ENCODE results near the gene LOXHD1. TPM values are rescaled to one million over a fixed set of nuclear protein-coding genes. Genes with fewer than 3 reads are reported as not detected.
A peak's percentile ranks its signal among the peaks of the same experiment; 100 is the strongest.

Gene LOXHD1
- total RNA-seq, 1 experiment from 2014 or later: 0.35 TPM

DNA sequence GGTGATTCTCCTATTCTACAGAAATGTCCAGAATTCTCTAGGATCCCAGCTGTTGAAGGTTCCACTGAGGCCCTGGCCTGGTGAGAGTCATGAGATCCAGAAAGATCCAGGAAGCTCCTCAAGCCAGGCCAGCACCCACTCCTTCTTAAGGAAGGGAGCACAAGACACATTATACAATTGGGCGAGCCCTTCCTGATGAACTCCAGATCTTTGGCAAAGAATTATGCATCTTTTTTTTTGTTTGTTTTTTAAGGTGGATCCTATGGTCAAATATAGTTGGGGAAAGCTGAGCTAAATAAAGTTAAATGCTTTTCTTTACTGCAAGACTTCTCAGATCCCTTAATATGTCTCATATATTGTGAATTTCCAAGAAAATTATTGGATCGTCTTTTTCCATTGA is 37.0 kb upstream of the LOXHD1 start (continued):
- TF ChIP-seq ZNF121 (CRISPR knock-in tag; IDR thresholded peaks at IDR 0.05): no peak
- TF ChIP-seq, protein P1, sequence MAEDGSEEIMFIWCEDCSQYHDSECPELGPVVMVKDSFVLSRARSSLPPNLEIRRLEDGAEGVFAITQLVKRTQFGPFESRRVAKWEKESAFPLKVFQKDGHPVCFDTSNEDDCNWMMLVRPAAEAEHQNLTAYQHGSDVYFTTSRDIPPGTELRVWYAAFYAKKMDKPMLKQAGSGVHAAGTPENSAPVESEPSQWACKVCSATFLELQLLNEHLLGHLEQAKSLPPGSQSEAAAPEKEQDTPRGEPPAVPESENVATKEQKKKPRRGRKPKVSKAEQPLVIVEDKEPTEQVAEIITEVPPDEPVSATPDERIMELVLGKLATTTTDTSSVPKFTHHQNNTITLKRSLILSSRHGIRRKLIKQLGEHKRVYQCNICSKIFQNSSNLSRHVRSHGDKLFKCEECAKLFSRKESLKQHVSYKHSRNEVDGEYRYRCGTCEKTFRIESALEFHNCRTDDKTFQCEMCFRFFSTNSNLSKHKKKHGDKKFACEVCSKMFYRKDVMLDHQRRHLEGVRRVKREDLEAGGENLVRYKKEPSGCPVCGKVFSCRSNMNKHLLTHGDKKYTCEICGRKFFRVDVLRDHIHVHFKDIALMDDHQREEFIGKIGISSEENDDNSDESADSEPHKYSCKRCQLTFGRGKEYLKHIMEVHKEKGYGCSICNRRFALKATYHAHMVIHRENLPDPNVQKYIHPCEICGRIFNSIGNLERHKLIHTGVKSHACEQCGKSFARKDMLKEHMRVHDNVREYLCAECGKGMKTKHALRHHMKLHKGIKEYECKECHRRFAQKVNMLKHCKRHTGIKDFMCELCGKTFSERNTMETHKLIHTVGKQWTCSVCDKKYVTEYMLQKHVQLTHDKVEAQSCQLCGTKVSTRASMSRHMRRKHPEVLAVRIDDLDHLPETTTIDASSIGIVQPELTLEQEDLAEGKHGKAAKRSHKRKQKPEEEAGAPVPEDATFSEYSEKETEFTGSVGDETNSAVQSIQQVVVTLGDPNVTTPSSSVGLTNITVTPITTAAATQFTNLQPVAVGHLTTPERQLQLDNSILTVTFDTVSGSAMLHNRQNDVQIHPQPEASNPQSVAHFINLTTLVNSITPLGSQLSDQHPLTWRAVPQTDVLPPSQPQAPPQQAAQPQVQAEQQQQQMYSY (CRISPR knock-in tag; IDR thresholded peaks at IDR 0.05): no peak
- TF ChIP-seq, protein P2, sequence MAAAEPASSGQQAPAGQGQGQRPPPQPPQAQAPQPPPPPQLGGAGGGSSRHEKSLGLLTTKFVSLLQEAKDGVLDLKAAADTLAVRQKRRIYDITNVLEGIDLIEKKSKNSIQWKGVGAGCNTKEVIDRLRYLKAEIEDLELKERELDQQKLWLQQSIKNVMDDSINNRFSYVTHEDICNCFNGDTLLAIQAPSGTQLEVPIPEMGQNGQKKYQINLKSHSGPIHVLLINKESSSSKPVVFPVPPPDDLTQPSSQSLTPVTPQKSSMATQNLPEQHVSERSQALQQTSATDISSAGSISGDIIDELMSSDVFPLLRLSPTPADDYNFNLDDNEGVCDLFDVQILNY (CRISPR knock-in tag; IDR thresholded peaks at IDR 0.05): no peak
- no peak for TF ChIP-seq NR1H2 (CRISPR knock-in tag; IDR thresholded peaks at IDR 0.05)
- no peak for TF ChIP-seq NR2C2 (CRISPR knock-in tag; IDR thresholded peaks at IDR 0.05)
- no peak for TF ChIP-seq ETV6 (CRISPR knock-in tag; IDR thresholded peaks at IDR 0.05)
- TF ChIP-seq GTF2I (CRISPR knock-in tag; conservative IDR thresholded peaks at IDR 0.05): no peak

DNA sequence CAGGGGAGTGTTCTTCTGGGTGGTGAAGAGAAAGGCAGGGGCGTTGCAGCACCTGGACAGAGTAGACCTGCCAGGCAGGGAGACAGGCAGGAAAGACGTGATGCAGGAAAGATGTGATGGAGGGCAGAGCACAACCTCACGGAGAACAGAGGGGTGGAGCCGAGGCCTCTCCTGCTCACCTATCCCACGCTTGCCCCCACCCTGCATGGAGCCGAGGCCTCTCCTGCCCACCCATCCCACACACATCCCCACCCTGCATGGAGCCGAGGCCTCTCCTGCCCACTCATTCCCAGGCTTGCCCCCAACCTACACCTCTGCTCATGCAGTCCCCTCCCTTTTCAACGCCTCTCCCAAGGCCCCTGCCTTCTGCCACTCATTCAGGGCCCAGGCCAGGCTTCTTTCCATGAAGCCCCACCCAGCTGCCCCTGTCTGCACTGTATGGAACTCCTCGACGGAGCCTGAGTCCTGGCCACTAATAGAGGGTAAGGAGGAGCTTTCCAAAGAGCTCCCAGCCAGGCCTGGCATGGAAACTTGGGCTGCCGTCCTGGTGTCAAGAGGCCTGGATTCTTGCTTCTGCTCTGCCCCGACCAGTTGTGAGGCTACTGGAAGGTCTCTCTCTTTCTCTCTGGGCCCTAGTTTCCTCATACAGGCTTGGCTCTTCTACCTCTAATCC is 32.0 kb upstream of the LOXHD1 start:
- H3K4me3 Mint-ChIP-seq: no peak overlapping the region
- ATAC-seq: peak; percentile 61
- no peak for DNase-seq (ENCODE audit: low spot score)
- ChIA-PET POLR2A (interaction anchor here (0.6 kb wide), 1 partner anchor 1134 kb away, joined by 3 read pairs; no protein-coding TSS in a partner anchor), CTCF (interaction anchor here (1.3 to 3.7 kb wide), 4 partner anchors 14 to 296 kb away, joined by 3 to 20 read pairs (median 4); partner anchors contain the start of gene LOXHD1)
- no peaks in the 10 kb centered on the region for H3K36me3 Mint-ChIP-seq
- H3K27ac Mint-ChIP-seq: no peak overlapping the region
- H3K27me3 Mint-ChIP-seq (ENCODE audit: low read depth): no peaks in the 10 kb centered on the region
- H3K9me3 Mint-ChIP-seq: no peaks in the 10 kb centered on the region
- H3K4me1 Mint-ChIP-seq: peaks cover 22% of the 10 kb centered on the region
- TF ChIP-seq MYBL2 (CRISPR knock-in tag; IDR thresholded peaks at IDR 0.05) (no peak), OVOL2 (CRISPR knock-in tag; IDR thresholded peaks at IDR 0.05; ENCODE audit: borderline replicate concordance) (no peak)
- TF ChIP-seq, protein P3, sequence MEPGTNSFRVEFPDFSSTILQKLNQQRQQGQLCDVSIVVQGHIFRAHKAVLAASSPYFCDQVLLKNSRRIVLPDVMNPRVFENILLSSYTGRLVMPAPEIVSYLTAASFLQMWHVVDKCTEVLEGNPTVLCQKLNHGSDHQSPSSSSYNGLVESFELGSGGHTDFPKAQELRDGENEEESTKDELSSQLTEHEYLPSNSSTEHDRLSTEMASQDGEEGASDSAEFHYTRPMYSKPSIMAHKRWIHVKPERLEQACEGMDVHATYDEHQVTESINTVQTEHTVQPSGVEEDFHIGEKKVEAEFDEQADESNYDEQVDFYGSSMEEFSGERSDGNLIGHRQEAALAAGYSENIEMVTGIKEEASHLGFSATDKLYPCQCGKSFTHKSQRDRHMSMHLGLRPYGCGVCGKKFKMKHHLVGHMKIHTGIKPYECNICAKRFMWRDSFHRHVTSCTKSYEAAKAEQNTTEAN (CRISPR knock-in tag; IDR thresholded peaks at IDR 0.05): no peak
- TF ChIP-seq, protein P4, sequence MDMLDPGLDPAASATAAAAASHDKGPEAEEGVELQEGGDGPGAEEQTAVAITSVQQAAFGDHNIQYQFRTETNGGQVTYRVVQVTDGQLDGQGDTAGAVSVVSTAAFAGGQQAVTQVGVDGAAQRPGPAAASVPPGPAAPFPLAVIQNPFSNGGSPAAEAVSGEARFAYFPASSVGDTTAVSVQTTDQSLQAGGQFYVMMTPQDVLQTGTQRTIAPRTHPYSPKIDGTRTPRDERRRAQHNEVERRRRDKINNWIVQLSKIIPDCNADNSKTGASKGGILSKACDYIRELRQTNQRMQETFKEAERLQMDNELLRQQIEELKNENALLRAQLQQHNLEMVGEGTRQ (CRISPR knock-in tag; IDR thresholded peaks at IDR 0.05): no peak

DNA sequence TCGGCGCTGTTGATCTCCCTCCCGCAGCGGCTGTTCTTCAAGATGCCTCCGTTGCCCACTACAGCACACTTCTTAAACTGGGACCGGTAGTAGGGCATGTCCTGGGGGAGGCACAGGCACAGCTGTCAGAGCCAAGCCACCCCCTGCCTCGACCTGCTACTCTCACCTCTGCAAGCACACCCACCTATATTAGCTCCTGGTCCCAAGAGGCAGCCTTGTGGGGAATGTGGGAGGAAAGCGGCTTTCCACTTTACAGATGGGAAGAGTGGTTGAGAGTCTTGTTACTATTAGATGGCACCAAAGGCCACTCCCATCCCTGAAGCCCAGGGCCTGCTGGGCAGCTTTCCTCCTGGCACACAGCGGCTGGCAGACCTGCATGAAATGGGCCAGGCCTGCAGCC is 29.2 kb upstream of the LOXHD1 start:
- H3K36me3 Mint-ChIP-seq: no peaks in the 10 kb centered on the region
- no peak overlapping the region for H3K4me3 Mint-ChIP-seq
- ATAC-seq: no peak
- H3K27ac Mint-ChIP-seq: no peak overlapping the region
- CTCF ChIA-PET: no interaction called here
- DNase-seq (ENCODE audit: low spot score): no peak
- H3K4me1 Mint-ChIP-seq: no peaks in the 10 kb centered on the region
- no peaks in the 10 kb centered on the region for H3K9me3 Mint-ChIP-seq
- POLR2A ChIA-PET: no interaction called here
- H3K27me3 Mint-ChIP-seq (ENCODE audit: low read depth): no peaks in the 10 kb centered on the region
- TF ChIP-seq NR3C1 (CRISPR knock-in tag; conservative IDR thresholded peaks at IDR 0.05; ENCODE audit: low read depth) (no peak), ZNF232 (CRISPR knock-in tag; IDR thresholded peaks at IDR 0.05) (no peak), ZNF396 (CRISPR knock-in tag; IDR thresholded peaks at IDR 0.05; ENCODE audit: borderline replicate concordance) (no peak), GABPB1 (CRISPR knock-in tag; IDR thresholded peaks at IDR 0.05) (no peak), IRF2 (CRISPR knock-in tag; IDR thresholded peaks at IDR 0.05; ENCODE audit: borderline replicate concordance, low read depth) (no peak)
- TF ChIP-seq, protein P5, sequence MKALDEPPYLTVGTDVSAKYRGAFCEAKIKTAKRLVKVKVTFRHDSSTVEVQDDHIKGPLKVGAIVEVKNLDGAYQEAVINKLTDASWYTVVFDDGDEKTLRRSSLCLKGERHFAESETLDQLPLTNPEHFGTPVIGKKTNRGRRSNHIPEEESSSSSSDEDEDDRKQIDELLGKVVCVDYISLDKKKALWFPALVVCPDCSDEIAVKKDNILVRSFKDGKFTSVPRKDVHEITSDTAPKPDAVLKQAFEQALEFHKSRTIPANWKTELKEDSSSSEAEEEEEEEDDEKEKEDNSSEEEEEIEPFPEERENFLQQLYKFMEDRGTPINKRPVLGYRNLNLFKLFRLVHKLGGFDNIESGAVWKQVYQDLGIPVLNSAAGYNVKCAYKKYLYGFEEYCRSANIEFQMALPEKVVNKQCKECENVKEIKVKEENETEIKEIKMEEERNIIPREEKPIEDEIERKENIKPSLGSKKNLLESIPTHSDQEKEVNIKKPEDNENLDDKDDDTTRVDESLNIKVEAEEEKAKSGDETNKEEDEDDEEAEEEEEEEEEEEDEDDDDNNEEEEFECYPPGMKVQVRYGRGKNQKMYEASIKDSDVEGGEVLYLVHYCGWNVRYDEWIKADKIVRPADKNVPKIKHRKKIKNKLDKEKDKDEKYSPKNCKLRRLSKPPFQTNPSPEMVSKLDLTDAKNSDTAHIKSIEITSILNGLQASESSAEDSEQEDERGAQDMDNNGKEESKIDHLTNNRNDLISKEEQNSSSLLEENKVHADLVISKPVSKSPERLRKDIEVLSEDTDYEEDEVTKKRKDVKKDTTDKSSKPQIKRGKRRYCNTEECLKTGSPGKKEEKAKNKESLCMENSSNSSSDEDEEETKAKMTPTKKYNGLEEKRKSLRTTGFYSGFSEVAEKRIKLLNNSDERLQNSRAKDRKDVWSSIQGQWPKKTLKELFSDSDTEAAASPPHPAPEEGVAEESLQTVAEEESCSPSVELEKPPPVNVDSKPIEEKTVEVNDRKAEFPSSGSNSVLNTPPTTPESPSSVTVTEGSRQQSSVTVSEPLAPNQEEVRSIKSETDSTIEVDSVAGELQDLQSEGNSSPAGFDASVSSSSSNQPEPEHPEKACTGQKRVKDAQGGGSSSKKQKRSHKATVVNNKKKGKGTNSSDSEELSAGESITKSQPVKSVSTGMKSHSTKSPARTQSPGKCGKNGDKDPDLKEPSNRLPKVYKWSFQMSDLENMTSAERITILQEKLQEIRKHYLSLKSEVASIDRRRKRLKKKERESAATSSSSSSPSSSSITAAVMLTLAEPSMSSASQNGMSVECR (CRISPR knock-in tag; IDR thresholded peaks at IDR 0.05; ENCODE audit: borderline replicate concordance): no peak
- TF ChIP-seq, protein P6, sequence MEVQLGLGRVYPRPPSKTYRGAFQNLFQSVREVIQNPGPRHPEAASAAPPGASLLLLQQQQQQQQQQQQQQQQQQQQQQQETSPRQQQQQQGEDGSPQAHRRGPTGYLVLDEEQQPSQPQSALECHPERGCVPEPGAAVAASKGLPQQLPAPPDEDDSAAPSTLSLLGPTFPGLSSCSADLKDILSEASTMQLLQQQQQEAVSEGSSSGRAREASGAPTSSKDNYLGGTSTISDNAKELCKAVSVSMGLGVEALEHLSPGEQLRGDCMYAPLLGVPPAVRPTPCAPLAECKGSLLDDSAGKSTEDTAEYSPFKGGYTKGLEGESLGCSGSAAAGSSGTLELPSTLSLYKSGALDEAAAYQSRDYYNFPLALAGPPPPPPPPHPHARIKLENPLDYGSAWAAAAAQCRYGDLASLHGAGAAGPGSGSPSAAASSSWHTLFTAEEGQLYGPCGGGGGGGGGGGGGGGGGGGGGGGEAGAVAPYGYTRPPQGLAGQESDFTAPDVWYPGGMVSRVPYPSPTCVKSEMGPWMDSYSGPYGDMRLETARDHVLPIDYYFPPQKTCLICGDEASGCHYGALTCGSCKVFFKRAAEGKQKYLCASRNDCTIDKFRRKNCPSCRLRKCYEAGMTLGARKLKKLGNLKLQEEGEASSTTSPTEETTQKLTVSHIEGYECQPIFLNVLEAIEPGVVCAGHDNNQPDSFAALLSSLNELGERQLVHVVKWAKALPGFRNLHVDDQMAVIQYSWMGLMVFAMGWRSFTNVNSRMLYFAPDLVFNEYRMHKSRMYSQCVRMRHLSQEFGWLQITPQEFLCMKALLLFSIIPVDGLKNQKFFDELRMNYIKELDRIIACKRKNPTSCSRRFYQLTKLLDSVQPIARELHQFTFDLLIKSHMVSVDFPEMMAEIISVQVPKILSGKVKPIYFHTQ (CRISPR knock-in tag; IDR thresholded peaks at IDR 0.05): no peak
- TF ChIP-seq, protein P2 (CRISPR knock-in tag; IDR thresholded peaks at IDR 0.05): no peak
